Measurements from ENCODE around the gene TVP23C. TPM values are rescaled to one million over a fixed set of nuclear protein-coding genes. Genes with fewer than 3 reads are reported as not detected.

TVP23C gene
- total and polyA plus RNA-seq, 2 of the 8 experiments (the other 6 are each of a cell fraction or from before 2014, with no cell fraction given) = 2.9 to 9.6 TPM

- TF ChIP-seq BACH1 (IDR thresholded peaks at IDR 0.05; ENCODE audit: low read length) (no peak), YY1 (IDR thresholded peaks at IDR 0.05; ENCODE audit: low read depth, low read length) (no peak), POU5F1 (IDR thresholded peaks at IDR 0.05; ENCODE audit: low read depth, low read length) (no peak), SP2 (IDR thresholded peaks at IDR 0.05; ENCODE audit: low read length) (no peak)
Observed at GRCh38 chr17:15501282-15501681, 62.0 kb downstream of the TVP23C start (continued).
